GM12892 (cell line): ENCODE measurements around the gene EIF2AK2.
A peak's percentile ranks its signal among the peaks of the same experiment; 100 is the strongest.

Source experiments
- DNase-seq: peaks from one replicate; pipeline ENCODE4 v3.0.0; 2011; ENCODE audit not compliant: insufficient read length
- FAIRE-seq: peaks from 2 replicates; lab custom pipeline; 2011; peaks lifted over from hg19 to GRCh38; lab: Jason Lieb, UNC
- POLR2A ChIP-seq: IDR thresholded peaks from 2 replicates; pipeline ENCODE4 v1.6.1; 2011; ENCODE audit warnings: low read depth, low read length, control low read depth
- POLR2AphosphoS5 ChIP-seq: IDR thresholded peaks from 2 replicates; pipeline ENCODE4 v1.6.1; 2011; ENCODE audit warnings: low read depth, low read length, control low read depth
- TAF1 ChIP-seq: IDR thresholded peaks from 2 replicates; pipeline ENCODE4 v1.6.1; 2011; ENCODE audit warnings: low read depth, mild to moderate bottlenecking, control low read depth, low read length, borderline replicate concordance

The EIF2AK2 gene

DNA sequence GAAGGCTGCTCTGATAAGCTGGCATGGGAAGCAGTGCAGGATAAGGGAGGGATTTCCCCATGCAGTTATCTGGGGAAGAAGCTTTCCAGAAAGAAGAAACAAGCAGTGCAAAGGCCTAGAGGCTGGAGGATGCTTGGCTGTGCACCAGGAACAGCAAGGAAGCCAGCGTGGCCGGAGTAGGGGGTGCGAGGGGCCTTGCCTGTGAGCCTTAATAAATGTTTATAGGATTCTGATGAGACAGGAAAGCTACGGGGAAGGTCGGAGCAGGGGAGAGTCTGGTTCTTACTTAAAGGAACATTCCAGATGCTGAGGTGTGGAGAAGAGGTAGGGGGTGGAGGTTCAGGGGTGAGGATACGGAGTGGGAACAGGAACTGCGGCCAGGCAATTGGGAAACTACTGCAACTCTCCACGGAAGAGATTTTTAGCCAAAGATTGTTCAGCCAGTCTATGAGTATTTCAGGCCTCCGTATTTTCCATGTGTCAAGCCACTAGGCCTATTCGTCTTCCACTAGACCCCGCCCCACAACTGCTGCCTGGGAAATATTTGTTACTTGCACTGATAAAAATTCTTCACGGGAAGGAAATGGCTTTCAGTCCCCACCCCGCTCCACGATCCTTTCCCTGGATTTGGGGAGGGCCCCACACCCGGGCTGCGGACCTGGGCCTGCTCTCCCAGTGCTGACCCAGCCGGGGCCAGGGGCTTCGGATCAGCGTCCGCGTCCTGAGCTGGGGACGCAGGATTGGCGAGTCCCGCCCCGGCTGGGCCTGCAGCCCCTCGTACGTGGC lies 516 bp downstream of the EIF2AK2 start:
- TF ChIP-seq TAF1: no peak
- no peak; the same call in 1 of the 2 replicates for TF ChIP-seq POLR2AphosphoS5
- peak; percentile 6; the same call in 1 of the 2 replicates for TF ChIP-seq POLR2A
- FAIRE-seq: peak; percentile 64
- no peak for DNase-seq

DNA sequence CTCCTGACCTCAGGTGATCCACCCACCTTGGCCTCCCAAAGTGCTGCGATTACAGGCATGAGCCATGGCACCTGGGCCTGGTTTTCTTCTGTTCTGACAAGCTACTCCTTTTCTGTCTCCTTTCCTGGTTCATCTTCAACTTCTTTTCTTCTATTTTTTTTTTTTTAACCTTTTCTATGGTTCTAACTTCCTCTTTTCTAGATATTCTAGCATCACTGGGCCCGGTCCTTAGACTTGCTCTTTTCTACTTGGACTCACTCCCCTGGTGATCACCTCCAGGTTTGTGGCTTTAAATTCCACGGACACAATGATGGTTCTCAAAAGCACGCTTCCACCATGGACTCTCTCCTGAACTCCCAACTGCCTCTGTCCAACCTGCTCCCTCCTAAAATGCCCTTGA lies 2.0 kb downstream of the EIF2AK2 start:
- TF ChIP-seq POLR2AphosphoS5 (no peak), POLR2A (no peak), TAF1 (no peak)
- FAIRE-seq (no peak), DNase-seq (peak; percentile 11)

GRCh38 chr2:37153224-37153623 lies 3.6 kb downstream of the EIF2AK2 start:
- FAIRE-seq (no peak), DNase-seq (no peak)
- no peak for TF ChIP-seq TAF1
- TF ChIP-seq POLR2A: no peak
- TF ChIP-seq POLR2AphosphoS5: no peak

GRCh38 chr2:37149626-37150322 lies 7.0 kb downstream of the EIF2AK2 start:
- no peak for TF ChIP-seq POLR2AphosphoS5
- no peak for TF ChIP-seq POLR2A
- no peak for TF ChIP-seq TAF1
- FAIRE-seq: peak; percentile 53
- no peak for DNase-seq

GRCh38 chr2:37148325-37148724 lies 8.5 kb downstream of the EIF2AK2 start:
- DNase-seq: no peak
- TF ChIP-seq POLR2AphosphoS5 (no peak), TAF1 (no peak), POLR2A (no peak)
- FAIRE-seq: no peak

- TF ChIP-seq TAF1 (no peak), POLR2AphosphoS5 (no peak), POLR2A (no peak)
- no peak for DNase-seq
- FAIRE-seq: peak; percentile 33
Observed at GRCh38 chr2:37146062-37146461, 10.7 kb downstream of the EIF2AK2 start.

- no peak for FAIRE-seq
- TF ChIP-seq POLR2AphosphoS5 (no peak), POLR2A (no peak), TAF1 (no peak)
Observed at GRCh38 chr2:37143974-37144373, 12.8 kb downstream of the EIF2AK2 start.

GRCh38 chr2:37142546-37142945 lies 14.2 kb downstream of the EIF2AK2 start:
- TF ChIP-seq TAF1: no peak
- TF ChIP-seq POLR2AphosphoS5: no peak
- TF ChIP-seq POLR2A: no peak
- no peak for FAIRE-seq
- DNase-seq: no peak

More at GRCh38 chr2:37143974-37144373, 12.8 kb downstream of the EIF2AK2 start:
- no peak for DNase-seq

DNA sequence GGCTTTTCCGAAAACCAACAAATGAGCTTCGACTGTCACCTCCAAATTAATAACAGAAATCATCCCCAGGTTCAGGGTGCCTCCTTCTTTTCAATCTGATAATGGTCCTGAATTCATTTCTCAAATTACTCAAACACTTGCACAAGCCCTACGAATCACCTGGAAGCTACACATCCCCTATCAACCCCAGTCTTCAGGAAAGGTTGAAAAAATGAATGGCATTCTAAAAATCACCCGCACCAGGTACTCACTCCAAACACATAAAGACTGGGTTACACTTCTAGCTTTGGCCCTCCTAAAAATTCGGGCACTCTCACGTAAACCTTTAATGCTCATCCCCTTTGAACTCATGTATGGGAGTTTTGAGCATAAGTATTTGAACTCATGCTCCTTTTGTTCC lies 23.9 kb downstream of the EIF2AK2 start:
- FAIRE-seq: no peak
- no peak for TF ChIP-seq TAF1
- TF ChIP-seq POLR2A: no peak
- TF ChIP-seq POLR2AphosphoS5: no peak
- DNase-seq: no peak

DNA sequence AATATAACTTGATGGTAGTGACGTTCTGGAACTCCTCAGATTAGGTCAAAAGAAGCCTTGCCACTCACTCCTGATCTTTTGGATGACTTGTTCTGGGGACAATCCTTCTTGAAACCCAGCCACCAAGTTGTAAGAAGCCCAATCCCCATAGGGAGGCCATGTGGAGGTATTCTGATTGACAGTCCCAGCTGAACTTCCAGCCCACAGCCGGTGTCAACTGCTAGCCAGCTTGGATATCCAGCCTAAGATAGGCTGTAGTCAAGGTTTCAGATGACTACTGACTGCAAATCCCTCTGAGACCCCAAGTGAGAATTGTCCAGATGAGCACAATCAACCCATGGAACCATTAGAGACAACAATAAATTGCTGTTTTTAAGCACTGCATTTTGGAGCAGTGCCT lies 31.4 kb downstream of the EIF2AK2 start:
- DNase-seq: no peak
- no peak for FAIRE-seq
- TF ChIP-seq POLR2AphosphoS5 (no peak), POLR2A (no peak), TAF1 (no peak)

DNA sequence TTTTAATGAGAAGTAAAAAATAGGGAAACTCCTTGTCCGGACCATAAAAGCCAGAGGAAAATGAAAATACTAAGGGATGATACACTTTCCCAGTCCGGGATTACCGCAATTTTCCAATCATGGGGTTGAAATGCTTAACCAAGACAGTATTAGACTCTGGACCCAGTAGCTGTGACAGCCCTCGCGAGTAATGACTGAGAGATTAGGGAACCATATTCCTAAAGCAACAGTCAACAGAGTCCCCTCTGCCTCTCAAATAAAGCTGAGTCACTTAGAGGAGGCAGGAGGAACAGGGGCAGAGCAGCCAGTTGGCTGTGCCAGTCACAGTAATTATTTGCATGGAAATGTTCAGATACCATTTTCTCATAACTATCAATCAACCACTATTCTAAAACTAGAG lies 37.6 kb downstream of the EIF2AK2 start:
- TF ChIP-seq POLR2AphosphoS5 (no peak), TAF1 (no peak)
- DNase-seq (no peak), FAIRE-seq (no peak)

DNA sequence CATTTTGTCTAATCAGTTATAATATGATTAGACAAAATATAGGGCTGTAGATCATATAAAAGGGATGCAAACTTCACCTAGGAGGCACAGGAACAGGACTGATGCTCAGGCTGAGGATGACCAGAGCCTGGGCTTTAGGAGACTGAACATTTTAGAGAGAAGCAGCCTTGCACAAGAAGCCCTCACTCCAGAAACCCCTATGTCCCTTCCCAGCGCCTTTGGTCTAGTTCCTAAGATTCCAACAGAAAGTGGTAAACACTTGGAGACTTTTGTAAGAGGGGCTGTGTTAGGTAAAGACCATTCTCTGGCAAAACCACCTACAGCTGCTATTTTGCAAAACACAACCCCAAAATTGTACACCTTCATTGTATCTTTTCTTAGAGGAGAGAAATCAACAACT lies 39.2 kb downstream of the EIF2AK2 start:
- DNase-seq (no peak), FAIRE-seq (no peak)
- TF ChIP-seq POLR2A (no peak), POLR2AphosphoS5 (no peak), TAF1 (no peak)
